ENCODE data around the gene PRSS22. TPM values are rescaled to one million over a fixed set of nuclear protein-coding genes. Genes with fewer than 3 reads are reported as not detected.

PRSS22 gene
- total RNA-seq, 1 donor from 2014 or later: 4.6 TPM

DNA sequence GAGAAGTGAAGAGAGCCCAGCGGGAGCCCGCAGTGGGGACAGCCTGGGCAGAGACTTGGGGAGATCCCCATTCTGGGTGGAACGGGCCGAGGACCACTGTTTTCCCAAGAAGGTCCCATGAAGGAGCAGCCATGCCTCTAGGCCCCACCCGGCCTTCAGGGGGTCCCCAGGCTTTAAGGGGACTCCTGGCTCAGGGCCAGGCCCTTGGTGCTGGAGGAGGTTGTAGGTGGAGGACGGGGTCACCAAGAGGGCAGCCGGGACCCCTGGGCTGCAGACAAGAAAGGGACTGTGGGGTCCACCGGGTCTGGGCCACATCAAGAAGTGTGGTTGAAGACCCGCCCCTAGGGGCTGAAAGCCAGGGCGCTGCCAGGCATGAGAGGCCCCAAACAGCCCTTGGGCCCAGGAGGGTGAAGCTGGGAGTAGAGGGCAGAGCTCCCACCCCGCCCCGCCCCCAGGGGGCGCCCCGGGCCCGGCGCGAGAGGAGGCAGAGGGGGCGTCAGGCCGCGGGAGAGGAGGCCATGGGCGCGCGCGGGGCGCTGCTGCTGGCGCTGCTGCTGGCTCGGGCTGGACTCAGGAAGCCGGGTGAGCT lies 41.1 kb downstream of the PRSS22 start, which contains the start of gene PRSS21:
Gene PRSS21, plus strand, starts transcription at position 487 of the 589 bp plus-strand sequence. Its CDS starts 32 bp downstream, at position 519.
- no peak for DNase-seq

- no peak for DNase-seq
Observed at GRCh38 chr16:2815299-2815771, 42.6 kb downstream of the PRSS22 start.

DNA sequence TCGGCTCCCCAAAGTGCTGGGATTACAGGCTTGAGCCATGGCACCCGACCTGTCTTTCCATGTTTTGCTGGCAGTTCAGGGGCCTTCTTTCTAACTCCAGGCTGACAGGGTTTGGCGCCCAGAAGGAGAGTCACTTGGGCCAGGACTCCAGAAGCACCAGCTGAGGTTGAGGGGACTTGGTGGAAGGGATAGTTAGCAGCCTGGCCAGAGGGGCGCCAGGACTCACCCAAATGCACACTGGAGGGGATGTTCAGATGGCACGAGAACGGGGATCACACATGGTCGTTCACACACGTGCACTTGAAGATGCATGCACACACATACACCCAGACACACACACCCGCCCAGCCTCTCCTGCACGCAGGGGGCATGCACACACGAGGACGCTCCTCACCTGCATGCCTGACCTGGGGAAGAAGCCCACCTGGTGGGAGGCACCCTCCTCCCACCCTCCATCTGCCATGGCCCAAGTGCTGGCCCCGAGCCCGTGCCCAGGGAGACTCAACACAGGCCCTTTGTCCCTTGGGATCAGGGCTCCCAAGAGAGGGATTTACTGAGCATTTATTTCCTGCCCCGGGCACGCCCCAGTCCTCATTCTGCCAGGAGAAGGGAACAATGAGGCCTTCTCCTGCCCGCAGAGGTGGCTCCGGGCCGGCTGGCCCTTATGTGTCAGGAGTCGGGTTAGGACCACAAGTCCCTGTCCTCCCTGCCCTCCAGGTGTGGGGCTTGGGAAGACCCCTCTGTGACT lies 43.2 kb downstream of the PRSS22 start:
- DNase-seq: no peak

- DNase-seq: no peak
Observed at GRCh38 chr16:2813771-2814221, 44.2 kb downstream of the PRSS22 start.

GRCh38 chr16:2811703-2812471 lies 46.1 kb downstream of the PRSS22 start:
- DNase-seq: no peak

DNA sequence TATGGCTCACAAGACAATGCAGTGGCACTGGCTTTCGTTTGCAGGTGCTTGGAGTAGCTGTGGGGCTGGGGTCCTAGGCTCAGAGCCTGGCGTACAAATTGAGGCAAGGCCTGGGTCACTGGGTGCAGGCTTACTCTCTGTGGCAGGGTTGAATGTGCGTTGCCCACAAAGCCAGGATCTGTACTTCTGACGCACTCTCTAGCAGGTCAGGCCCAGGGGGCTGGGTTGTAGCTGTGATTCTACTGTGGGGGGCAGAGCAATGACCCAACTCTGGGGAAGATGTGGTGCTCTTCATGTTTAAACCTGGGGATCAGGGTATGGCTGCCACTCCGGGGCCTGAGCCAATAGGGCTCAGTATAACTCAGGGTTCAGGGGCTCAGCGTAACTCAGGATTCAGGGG lies 47.3 kb downstream of the PRSS22 start:
- DNase-seq: no peak

GRCh38 chr16:2809149-2809760 lies 48.7 kb downstream of the PRSS22 start:
- DNase-seq: no peak

DNA sequence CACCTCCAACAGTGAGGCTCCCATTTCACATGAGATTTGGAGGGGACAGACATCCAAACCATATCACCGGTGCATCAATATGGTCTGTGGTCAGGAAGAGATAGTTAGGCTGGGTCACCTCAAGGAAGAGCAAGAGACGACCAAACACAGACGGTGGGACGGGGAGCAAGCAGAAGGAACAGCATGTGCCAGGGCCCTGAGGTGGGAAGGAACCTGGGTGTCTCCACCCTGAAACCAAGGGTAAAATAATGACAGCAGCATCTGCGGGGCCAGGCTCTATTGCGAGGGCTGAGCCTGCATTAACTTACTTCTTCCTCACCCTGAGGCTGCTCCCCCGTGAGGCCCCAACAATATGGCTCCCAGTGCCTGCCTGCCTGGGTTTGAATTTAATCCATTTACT lies 49.8 kb downstream of the PRSS22 start:
- no peak for DNase-seq

DNA sequence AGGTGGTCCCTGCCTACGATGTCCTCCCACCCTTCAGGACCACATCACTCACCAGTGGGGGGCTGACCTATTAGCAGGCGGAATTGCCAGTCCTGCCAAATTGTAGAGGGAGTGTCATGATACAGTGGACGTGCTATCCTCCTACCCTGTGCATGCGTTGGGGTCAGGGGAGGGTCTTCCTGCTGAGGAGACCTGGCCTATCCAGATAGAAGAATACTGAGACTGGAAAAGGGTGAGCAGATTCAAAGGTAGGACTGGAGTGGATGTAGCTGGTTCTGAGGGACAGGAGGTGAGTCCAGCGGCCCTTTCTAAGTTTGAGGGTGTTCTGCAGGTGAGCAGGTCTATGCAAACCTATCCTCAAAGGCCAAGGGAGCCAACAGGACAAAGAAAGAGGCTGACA lies 51.7 kb downstream of the PRSS22 start:
- no peak for DNase-seq

- no peak for DNase-seq
Observed at GRCh38 chr16:2804728-2805127, 53.2 kb downstream of the PRSS22 start.

DNA sequence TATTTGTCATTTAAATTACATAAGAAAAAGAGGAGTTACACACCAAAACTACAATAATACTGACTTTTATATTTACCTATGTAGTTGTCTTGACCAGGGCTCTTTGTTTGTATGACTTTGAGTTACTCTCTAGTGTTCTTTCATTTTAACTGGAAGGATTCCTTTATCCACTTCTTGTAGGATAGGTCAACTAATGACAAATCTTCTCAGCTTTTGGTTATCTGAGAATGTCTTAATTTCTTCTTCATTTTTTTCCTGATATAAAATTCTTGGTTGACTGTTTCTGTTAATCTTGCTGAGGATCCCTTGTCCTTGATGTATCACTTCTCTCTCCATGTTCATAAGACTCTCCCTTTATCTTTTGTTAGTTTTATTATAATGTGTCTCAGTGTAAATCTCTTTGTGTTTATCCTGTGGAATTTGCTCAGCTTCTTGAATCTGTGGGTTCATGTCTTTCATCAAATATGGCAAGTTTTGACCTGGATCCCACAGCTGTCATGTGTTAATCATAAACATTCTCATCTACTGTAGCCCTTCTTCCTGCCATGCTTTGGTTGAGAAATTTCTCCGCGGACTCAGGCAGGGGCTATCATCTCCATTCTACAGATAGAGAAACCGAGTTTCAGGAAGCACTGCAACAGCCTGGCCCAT lies 54.3 kb downstream of the PRSS22 start:
- DNase-seq: no peak

Other genes with a start within 250 kb of the PRSS22 start
- gene KCTD5, start 175.6 kb downstream of the PRSS22 start, total RNA-seq: 13.6 TPM
- gene PRSS27, start 137.9 kb downstream of the PRSS22 start, total RNA-seq: 0.39 TPM
- gene SRRM2, start 105.5 kb downstream of the PRSS22 start, total RNA-seq: 234 TPM
- gene ELOB, start 80.9 kb downstream of the PRSS22 start, total RNA-seq: 109 TPM
- gene PRSS33, start 70.6 kb downstream of the PRSS22 start, total RNA-seq: not detected
- not detected for gene PRSS41, start 59.7 kb downstream of the PRSS22 start, total RNA-seq
- not detected for gene PRSS21, start 40.9 kb downstream of the PRSS22 start, total RNA-seq
- 2.6 TPM for gene ZG16B, start 27.9 kb downstream of the PRSS22 start, total RNA-seq
- 17.4 TPM for gene FLYWCH2, start 25.0 kb upstream of the PRSS22 start, total RNA-seq
- 10.9 TPM for gene FLYWCH1, start 53.8 kb upstream of the PRSS22 start, total RNA-seq
- 18.8 TPM for gene KREMEN2, start 106.1 kb upstream of the PRSS22 start, total RNA-seq
- 7.0 TPM for gene PAQR4, start 111.2 kb upstream of the PRSS22 start, total RNA-seq
- 3.6 TPM for gene PKMYT1, start 122.3 kb upstream of the PRSS22 start, total RNA-seq
- gene CLDN9, start 154.8 kb upstream of the PRSS22 start, total RNA-seq: 0.39 TPM
- gene CLDN6, start 160.0 kb upstream of the PRSS22 start, total RNA-seq: 0.59 TPM
- 41.0 TPM for gene TNFRSF12A, start 162.2 kb upstream of the PRSS22 start, total RNA-seq
- 15.4 TPM for gene HCFC1R1, start 165.8 kb upstream of the PRSS22 start, total RNA-seq
- 13.7 TPM for gene THOC6, start 165.9 kb upstream of the PRSS22 start, total RNA-seq
- gene BICDL2, start 178.8 kb upstream of the PRSS22 start, total RNA-seq: 10.9 TPM
- 0.99 TPM for gene MMP25, start 188.4 kb upstream of the PRSS22 start, total RNA-seq
- gene IL32, start 207.5 kb upstream of the PRSS22 start, total RNA-seq: 26.5 TPM
- gene ZSCAN10, start 241.1 kb upstream of the PRSS22 start, total RNA-seq: not detected

All from skin of body (tissue), 2 donors.